Thyroid gland (tissue), 4 donors: ENCODE data around the gene TDRD9. TPM values are rescaled to one million over a fixed set of nuclear protein-coding genes. Genes with fewer than 3 reads are reported as not detected.

Experiments used
- DNase-seq, 2 donors: peaks; one replicate each; pipeline ENCODE4 v3.0.0-alpha.2; 2019
- H3K27ac ChIP-seq, 3 donors: fragments of 200-600 bp; sonication (generic); 1 replicate in 2 of 3; 2 replicates in 1 of 3; pipeline ENCODE4 v1.5.1; 2016 to 2019; ENCODE audit warnings: mild to moderate bottlenecking in 1 of 3, moderate library complexity in 1 of 3
- H3K27me3 ChIP-seq: fragments of 200-600 bp; sonication (generic); one replicate; pipeline ENCODE4 v1.5.1; 2019
- H3K36me3 ChIP-seq, 2 donors: fragments of 200-600 bp; sonication (generic); one replicate each; pipeline ENCODE4 v1.5.1; 2016 to 2019
- H3K4me1 ChIP-seq, 2 donors: fragments of 200-600 bp; sonication (generic); one replicate each; pipeline ENCODE4 v1.5.1; 2017 to 2019
- H3K4me3 ChIP-seq, 3 donors: fragments of 200-600 bp; sonication (generic); replicated peaks in 1 of 3; 1 replicate in 2 of 3; 2 replicates in 1 of 3; pipeline ENCODE4 v1.5.1; 2016; ENCODE audit warnings: mild to moderate bottlenecking in 1 of 3
- H3K9me3 ChIP-seq: fragments of 200-600 bp; sonication (generic); one replicate; pipeline ENCODE4 v1.5.1; 2017
- CTCF ChIP-seq, 6 experiments: fragments of 200-600 bp in 3 of 6; fragments of 450-650 bp in 3 of 6; sonication (generic) in 3 of 6; IDR thresholded peaks; one replicate each; pipeline ENCODE4 v1.5.1; 2016 to 2019; ENCODE audit warnings: antibody characterized with exemption in 6 of 6, mild to moderate bottlenecking in 2 of 6, inconsistent platforms in 1 of 6, moderate library complexity in 1 of 6
- POLR2A ChIP-seq, 2 donors: fragments of 450-650 bp; IDR thresholded peaks; one replicate each; pipeline ENCODE4 v1.6.1; 2017; ENCODE audit warnings: antibody characterized with exemption in 2 of 2, mild to moderate bottlenecking in 2 of 2, moderate library complexity in 1 of 2
- WGBS, 2 donors: methylation state at CpG; one replicate each; pipeline ENCODE4 v1.1.5; 2017; 5-methylcytosine and 5-hydroxymethylcytosine counted together
- intact Hi-C: fragments of 100-400 bp; cut with DNase I; formaldehyde crosslinking; loops from one replicate; pipeline ENCODE4 v1.15.1; 2023
- total RNA-seq, 4 donors: library from RNA; depleted of rRNA; stranded (reverse); fragments of >200 nt; gene quantifications; one replicate each; pipeline ENCODE4 v1.2.3, GENCODE V29; 2016

The TDRD9 gene
- total RNA-seq, 4 donors from 2014 or later, result 27.4 to 85.1 (median 50.0) TPM

- Histone ChIP-seq H3K4me3 (no peak overlapping the region), H3K36me3 (no peaks in the 10 kb centered on the region), H3K27me3 (no peaks in the 10 kb centered on the region), H3K9me3 (no peaks in the 10 kb centered on the region), H3K4me1 (peaks cover 4 to 7% of the 10 kb centered on the region in 2 donors), H3K27ac (no peak overlapping the region)
- WGBS, 2 donors, result 54 to 72% methylated on average over 12 to 17 of the region's 20 CpGs
- TF ChIP-seq POLR2A (IDR thresholded peaks at IDR 0.05) (no peak), CTCF (IDR thresholded peaks at IDR 0.05) (no peak)
- DNase-seq, result no peak
- intact Hi-C loops, result no loop called here
These were observed 165.9 kb downstream of the TDRD9 start for GRCh38 chr14:104094056-104094708.

- no peaks in the 10 kb centered on the region for H3K27me3 ChIP-seq
- no peak overlapping the region for H3K4me3 ChIP-seq
- no peak overlapping the region for H3K27ac ChIP-seq
- intact Hi-C loops, result loop anchor here (5.0 kb wide), 1 partner anchor 37 kb away; no protein-coding TSS in a partner anchor
- no peaks in the 10 kb centered on the region for H3K9me3 ChIP-seq
- 44 to 46% methylated on average over 15 to 17 of the region's 35 CpGs for WGBS, 2 donors
- H3K36me3 ChIP-seq, result no peaks in the 10 kb centered on the region
- H3K4me1 ChIP-seq, result peaks cover 4 to 7% of the 10 kb centered on the region in 2 donors
- DNase-seq, result peak; percentile 61 to 67
- peak; percentile 59 to 91 (median 80) for TF ChIP-seq CTCF (IDR thresholded peaks at IDR 0.05)
- no peak for TF ChIP-seq POLR2A (IDR thresholded peaks at IDR 0.05)
These were observed 166.6 kb downstream of the TDRD9 start for GRCh38 chr14:104094709-104095425.

- TF ChIP-seq CTCF (IDR thresholded peaks at IDR 0.05), result no peak
- TF ChIP-seq POLR2A (IDR thresholded peaks at IDR 0.05), result no peak
- WGBS, 2 donors, result 90 to 96% methylated on average over 17 to 24 of the region's 31 CpGs
- Histone ChIP-seq H3K9me3 (no peaks in the 10 kb centered on the region), H3K27ac (no peak overlapping the region), H3K27me3 (no peaks in the 10 kb centered on the region), H3K4me1 (peaks cover 4 to 8% of the 10 kb centered on the region in 2 donors), H3K36me3 (no peaks in the 10 kb centered on the region), H3K4me3 (no peak overlapping the region)
- no peak for DNase-seq
- intact Hi-C loops, result loop anchor here (5.0 kb wide), 1 partner anchor 37 kb away; no protein-coding TSS in a partner anchor
These were observed 167.4 kb downstream of the TDRD9 start for GRCh38 chr14:104095426-104096310.

GRCh38 chr14:104096318-104096717 is 168.1 kb downstream of the TDRD9 start:
- DNase-seq, result no peak
- intact Hi-C loops, result loop anchor here (5.0 kb wide), 1 partner anchor 36 kb away; no protein-coding TSS in a partner anchor
- H3K4me1 ChIP-seq, result peaks cover 4 to 14% of the 10 kb centered on the region in 2 donors
- no peaks in the 10 kb centered on the region for H3K36me3 ChIP-seq
- H3K27me3 ChIP-seq, result no peaks in the 10 kb centered on the region
- no peak overlapping the region for H3K4me3 ChIP-seq
- WGBS, 2 donors, result 86 to 92% methylated on average over 10 to 14 of the region's 14 CpGs
- no peaks in the 10 kb centered on the region for H3K9me3 ChIP-seq
- H3K27ac ChIP-seq, result no peak overlapping the region
- TF ChIP-seq CTCF (IDR thresholded peaks at IDR 0.05) (no peak), POLR2A (IDR thresholded peaks at IDR 0.05) (no peak)
